GM21526 (cell line): ENCODE data around the gene RANBP3L.
"Not testable (repeated sequence)": the region's sequence is repeated elsewhere in the genome, so short reads cannot be mapped to it uniquely, and the experiment has no call there.

Experiments used
- ATAC-seq: cut with Tn5 transposase; IDR thresholded peaks from one replicate; pipeline ENCODE4 v1.9.1; 2021; ENCODE audit warnings: moderate library complexity; ENCODE audit not compliant: unreplicated experiment, low FRiP score

Gene RANBP3L

GRCh38 chr5:36285837-36286615 is 15.7 kb downstream of the RANBP3L start:
- ATAC-seq, result no peak

GRCh38 chr5:36283775-36284174 is 17.9 kb downstream of the RANBP3L start:
- ATAC-seq, result not testable (repeated sequence)

GRCh38 chr5:36281626-36282025 is 20.1 kb downstream of the RANBP3L start:
- ATAC-seq, result no peak

GRCh38 chr5:36279054-36279698 is 22.5 kb downstream of the RANBP3L start:
- no peak for ATAC-seq

- ATAC-seq, result no peak
Observed at GRCh38 chr5:36277521-36278176, 24.1 kb downstream of the RANBP3L start.

- no peak for ATAC-seq
Observed at GRCh38 chr5:36276864-36277263, 24.8 kb downstream of the RANBP3L start.

- no peak for ATAC-seq
Observed at GRCh38 chr5:36273809-36274526, 27.7 kb downstream of the RANBP3L start.

- ATAC-seq, result no peak
Observed at GRCh38 chr5:36272136-36272690, 29.5 kb downstream of the RANBP3L start.

GRCh38 chr5:36270876-36271575 is 30.7 kb downstream of the RANBP3L start:
- ATAC-seq, result no peak

GRCh38 chr5:36270175-36270574 is 31.5 kb downstream of the RANBP3L start:
- no peak for ATAC-seq

GRCh38 chr5:36269478-36269877 is 32.2 kb downstream of the RANBP3L start:
- no peak for ATAC-seq

GRCh38 chr5:36267905-36268304 is 33.8 kb downstream of the RANBP3L start:
- ATAC-seq, result no peak

- no peak for ATAC-seq
Observed at GRCh38 chr5:36264202-36264760, 37.4 kb downstream of the RANBP3L start.

- no peak for ATAC-seq
Observed at GRCh38 chr5:36261186-36261585, 40.5 kb downstream of the RANBP3L start.

- ATAC-seq, result no peak
Observed at GRCh38 chr5:36253575-36253974, 48.1 kb downstream of the RANBP3L start.

- no peak for ATAC-seq
Observed at GRCh38 chr5:36252722-36253365, 48.9 kb downstream of the RANBP3L start.

GRCh38 chr5:36251218-36251617 is 50.5 kb downstream of the RANBP3L start:
- no peak for ATAC-seq

- ATAC-seq, result no peak
Observed at GRCh38 chr5:36250427-36250826, 51.3 kb downstream of the RANBP3L start.
